Cerebellar cortex (tissue), 1 donor: ENCODE results near the gene NGDN.
"Not testable (repeated sequence)": the region's sequence is repeated elsewhere in the genome, so short reads cannot be mapped to it uniquely, and the experiment has no call there.

Source experiments
- DNase-seq: peaks from one replicate; pipeline ENCODE4 v3.0.0-alpha.2; 2015; ENCODE audit warnings: low spot score

NGDN gene

GRCh38 chr14:23439107-23439835 is 30.2 kb upstream of the NGDN start:
- no peak for DNase-seq

DNA sequence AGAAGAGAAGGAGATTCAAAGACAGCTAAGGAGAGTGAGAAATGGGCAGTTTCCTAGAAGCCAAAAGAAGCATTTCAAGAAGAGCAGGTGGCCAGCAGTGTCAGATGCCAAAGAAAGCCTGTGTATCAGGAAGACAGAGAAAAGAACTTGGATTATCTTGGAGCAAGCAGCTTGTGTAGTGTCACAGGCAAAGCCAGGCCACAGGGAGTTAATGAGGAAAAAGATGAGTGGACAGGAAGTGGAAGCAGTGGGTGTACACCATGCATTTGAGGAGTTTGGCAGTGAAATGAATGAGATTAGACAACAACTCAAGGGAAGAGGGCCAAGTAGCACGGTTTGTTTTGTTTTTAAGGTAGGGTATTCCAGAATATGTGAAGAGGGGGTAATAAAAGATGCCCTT is 28.4 kb upstream of the NGDN start:
- DNase-seq: no peak

- no peak for DNase-seq
Observed at GRCh38 chr14:23442721-23443356, 26.7 kb upstream of the NGDN start.

DNA sequence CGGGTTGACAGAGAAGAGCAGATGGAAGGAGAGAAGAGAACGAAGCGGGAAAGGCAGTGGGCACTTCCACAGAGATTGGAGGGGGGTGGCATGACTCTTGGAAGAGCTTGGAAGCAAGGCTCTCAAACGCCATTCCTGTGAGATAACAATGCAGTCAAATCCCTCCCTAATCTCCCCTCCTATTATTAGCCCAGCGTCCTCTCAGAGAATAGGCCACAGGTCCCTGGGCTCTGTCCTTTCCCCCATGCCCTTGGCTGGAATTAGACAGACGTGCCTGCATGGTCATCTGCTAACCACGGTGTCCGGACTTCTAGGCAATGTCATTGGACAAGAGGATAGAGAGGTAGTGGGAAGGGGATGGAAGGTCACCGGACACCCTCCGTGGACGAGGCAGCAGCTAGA is 26.1 kb upstream of the NGDN start:
- DNase-seq: no peak

DNA sequence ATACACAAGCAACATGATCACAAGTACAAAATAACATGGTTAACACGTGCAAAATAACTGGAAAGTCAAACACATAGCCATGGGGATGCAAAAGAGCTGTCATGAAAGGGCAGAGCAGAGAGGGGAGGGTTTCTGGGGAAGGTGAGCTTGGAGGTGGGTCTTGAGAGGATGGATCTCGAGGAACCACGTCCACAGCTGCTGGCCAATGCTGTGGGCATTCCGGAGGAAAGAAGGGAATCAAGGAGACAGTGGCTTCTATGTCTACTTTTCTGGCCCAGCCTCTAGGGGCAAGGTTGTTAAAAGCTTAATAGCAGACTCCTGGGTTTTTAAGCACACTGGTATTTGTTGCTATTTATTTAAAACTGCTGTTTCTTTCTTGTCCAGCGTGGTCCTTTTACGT is 25.6 kb upstream of the NGDN start:
- DNase-seq: no peak

DNA sequence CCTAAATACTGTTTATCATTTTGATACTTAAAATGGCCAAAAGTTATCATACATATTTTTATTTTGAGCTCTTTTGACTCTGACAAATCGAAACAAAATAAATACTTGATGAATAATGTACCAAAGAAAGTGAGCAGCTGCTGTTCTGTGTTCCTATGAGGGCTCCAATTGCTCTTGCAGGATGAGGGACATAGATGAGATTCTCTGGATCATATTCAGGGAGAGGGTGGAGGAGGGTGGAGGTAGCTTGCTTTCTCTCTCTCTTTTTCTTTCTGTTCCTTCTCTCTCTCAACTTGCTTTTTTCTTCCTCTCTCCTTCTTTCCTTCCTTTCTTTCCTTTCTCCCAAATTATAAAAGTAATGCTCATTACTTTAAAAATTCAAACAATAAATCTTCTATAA is 25.2 kb upstream of the NGDN start:
- DNase-seq: no peak

- DNase-seq: no peak
Observed at GRCh38 chr14:23445773-23446172, 23.7 kb upstream of the NGDN start.

GRCh38 chr14:23446291-23446851 is 23.1 kb upstream of the NGDN start:
- no peak for DNase-seq

- DNase-seq: no peak
Observed at GRCh38 chr14:23447361-23448350, 21.8 kb upstream of the NGDN start.

DNA sequence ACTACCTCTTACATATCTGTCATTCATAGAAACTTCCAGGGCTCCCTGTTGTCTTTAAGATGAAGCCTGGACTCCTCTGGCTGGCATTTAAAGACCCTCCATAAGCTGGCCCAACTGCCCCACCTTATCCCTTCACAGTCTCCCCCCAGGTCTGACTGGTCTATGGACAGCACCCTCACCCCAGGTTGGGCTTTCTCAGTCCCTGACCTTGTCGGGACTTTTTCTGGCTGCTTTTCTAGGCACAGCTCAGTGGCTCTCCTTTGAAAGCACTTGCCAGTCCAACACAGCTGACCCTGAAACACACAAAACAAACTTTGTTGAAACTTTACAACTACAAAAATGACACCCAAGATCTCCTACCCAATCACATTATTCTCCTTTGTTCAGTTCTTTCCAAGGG is 20.2 kb upstream of the NGDN start:
- DNase-seq: no peak

DNA sequence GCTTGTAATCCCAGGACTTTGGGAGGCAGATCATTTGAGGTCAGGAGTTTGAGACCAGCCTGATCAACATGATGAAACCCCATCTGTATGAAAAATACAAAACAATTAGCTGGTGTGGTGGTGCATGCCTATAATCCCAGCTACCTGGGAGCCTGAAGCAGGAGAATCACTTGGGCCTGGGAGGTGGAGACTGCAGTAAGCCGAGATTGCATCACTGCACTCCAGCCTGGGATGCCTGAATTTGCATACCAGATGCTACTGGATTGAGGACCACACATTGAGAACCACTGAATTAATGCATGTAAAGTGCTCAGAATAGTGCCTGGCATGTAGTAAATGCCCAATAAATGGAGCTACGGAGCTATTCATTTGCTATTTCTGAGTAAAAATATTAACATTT is 19.1 kb upstream of the NGDN start:
- DNase-seq: no peak

- no peak for DNase-seq
Observed at GRCh38 chr14:23452237-23452636, 17.3 kb upstream of the NGDN start.

- no peak for DNase-seq
Observed at GRCh38 chr14:23454445-23454856, 15.1 kb upstream of the NGDN start.

- DNase-seq: not testable (repeated sequence)
Observed at GRCh38 chr14:23456883-23457586, 12.5 kb upstream of the NGDN start.

GRCh38 chr14:23457587-23458445 is 11.7 kb upstream of the NGDN start:
- no peak for DNase-seq

DNA sequence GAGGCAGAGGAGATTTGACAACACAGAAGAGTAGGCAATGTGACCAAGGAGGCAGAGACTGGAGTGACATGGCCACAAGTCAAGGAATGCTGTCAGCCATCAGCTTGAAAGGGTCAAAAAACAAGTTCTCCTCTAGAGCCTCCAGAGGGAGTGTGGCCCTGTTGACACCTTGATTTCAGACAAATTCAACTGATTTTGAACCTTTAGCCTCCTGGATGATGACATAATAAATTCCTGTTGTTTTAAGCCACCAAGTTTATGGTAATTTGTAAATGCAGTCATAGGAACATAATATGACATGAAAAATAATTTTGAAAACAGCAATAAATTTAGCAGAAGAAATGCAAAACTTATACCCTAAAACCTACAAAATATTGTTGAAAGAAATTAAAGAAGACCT is 8.5 kb upstream of the NGDN start:
- DNase-seq: no peak

- DNase-seq: no peak
Observed at GRCh38 chr14:23464700-23465099, 4.8 kb upstream of the NGDN start.

DNA sequence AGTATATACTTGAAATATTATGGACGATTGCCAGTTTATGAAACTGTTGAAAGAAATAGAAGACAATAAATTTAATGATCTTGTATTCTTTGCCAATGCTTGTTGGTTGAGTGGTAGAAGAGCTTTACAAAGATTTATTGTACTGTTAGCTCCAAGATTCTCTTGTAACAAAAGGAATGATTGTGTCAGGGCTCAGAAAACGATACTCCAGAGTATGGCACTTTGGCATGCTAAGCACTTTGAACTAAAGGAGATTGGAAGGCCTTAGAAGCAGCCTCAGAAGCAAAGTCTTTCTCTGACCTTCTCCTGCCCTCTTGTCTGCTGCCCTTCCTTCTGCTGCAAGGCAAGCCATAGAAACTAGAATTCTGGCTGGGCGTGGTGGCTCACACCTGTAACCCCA is 4.2 kb upstream of the NGDN start:
- DNase-seq: no peak

- no peak for DNase-seq
Observed at GRCh38 chr14:23468704-23469126, 788 bp upstream of the NGDN start.

DNA sequence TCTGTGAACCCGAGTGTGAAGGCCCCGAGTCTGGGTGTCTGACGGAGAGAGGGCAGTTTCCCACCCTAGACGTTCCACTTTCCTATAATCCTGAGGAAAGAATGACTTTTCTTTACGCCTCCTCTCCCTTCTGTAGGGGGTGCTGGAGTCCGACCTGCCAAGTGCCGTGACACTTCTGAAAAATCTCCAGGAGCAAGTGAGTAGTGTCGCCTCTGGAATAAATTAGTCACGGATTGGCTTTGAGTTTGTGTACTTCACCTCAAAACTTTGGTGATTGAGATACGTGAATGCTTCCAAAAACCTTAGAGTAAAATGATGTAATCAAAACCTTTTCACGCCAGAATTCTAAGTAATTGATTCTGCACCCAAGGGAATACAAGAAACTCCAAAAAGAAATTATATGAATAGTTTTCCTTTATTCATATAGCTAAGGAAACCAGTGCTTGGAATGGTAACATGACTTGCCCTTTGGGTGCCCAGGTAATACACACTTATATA is 452 bp downstream of the NGDN start:
- DNase-seq: no peak

DNA sequence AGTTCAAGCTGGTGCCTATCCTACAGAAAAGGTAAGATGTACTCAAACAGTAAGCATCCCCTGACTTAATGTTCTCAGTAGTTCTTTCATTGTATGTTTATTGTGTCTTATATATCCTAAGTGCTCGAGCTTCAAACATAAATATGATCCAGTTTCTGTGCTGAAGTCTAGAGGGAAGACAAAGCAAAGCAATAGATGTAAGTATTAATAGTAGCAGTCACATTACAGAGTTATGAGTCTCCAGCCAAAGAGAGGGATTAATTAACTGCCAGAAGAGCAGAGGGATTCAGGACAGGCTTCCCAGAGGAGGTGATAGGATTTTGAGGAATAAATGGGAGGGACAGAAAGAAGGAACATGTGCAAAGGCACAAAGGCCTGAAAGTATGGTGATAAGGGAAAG is 1.4 kb downstream of the NGDN start:
- DNase-seq: no peak
